Keratinocyte (primary cell): ENCODE data around the gene AP3M1.

Experiments
- EZH2 ChIP-seq: IDR thresholded peaks from one replicate; pipeline ENCODE4 v1.6.1; 2012; ENCODE audit warnings: inconsistent platforms, mild to moderate bottlenecking, low read length, moderate library complexity
- TF ChIP-seq, protein P1 (sequence below), 3 experiments: IDR thresholded peaks in 1 of 3; conservative IDR thresholded peaks in 1 of 3; optimal IDR thresholded peaks in 1 of 3; 2 replicates in 2 of 3; 3 replicates in 1 of 3; pipeline versions ENCODE3 to v1.5.1; 2011; ENCODE audit warnings: low read length in 3 of 3, mild to moderate bottlenecking in 3 of 3, moderate library complexity in 2 of 3, control low read depth in 1 of 3, inconsistent platforms in 1 of 3; ENCODE audit not compliant: insufficient read depth in 2 of 3; ENCODE audit errors: extremely low read depth in 1 of 3

DNA sequence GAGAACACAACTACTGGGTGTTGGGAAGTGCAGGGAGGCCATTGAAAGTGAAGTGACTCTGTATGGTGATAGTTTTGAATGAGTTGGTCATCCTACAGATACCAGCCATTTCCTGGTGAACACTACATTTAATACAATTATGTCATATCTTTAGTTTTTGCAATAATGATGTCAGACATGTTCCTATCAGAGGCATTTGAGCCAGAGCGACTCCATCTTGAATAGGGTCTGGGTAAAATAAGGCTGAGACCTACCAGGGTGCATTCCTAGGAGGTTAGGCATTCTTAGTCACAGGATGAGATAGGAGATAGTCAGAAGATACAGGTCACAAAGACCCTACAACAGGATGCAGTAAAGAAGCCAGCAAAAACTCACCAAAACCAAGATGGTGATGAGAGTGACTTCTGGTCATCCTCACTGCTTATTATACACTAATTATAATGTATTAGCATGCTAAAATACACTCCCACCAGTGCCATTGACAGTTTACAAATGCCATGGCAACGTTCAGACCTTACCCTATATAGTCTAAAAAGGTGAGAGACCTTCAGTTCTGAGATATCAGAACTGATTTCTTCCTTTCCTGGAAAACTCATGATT, 28.6 kb upstream of the AP3M1 start:
- TF ChIP-seq, protein P1, sequence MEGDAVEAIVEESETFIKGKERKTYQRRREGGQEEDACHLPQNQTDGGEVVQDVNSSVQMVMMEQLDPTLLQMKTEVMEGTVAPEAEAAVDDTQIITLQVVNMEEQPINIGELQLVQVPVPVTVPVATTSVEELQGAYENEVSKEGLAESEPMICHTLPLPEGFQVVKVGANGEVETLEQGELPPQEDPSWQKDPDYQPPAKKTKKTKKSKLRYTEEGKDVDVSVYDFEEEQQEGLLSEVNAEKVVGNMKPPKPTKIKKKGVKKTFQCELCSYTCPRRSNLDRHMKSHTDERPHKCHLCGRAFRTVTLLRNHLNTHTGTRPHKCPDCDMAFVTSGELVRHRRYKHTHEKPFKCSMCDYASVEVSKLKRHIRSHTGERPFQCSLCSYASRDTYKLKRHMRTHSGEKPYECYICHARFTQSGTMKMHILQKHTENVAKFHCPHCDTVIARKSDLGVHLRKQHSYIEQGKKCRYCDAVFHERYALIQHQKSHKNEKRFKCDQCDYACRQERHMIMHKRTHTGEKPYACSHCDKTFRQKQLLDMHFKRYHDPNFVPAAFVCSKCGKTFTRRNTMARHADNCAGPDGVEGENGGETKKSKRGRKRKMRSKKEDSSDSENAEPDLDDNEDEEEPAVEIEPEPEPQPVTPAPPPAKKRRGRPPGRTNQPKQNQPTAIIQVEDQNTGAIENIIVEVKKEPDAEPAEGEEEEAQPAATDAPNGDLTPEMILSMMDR (optimal IDR thresholded peaks at IDR 0.05 in 1 of 3, IDR thresholded peaks at IDR 0.05 in 1 of 3, conservative IDR thresholded peaks at IDR 0.05 in 1 of 3; ENCODE audit: extremely low read depth in 1 of 3, insufficient read depth in 2 of 3, low read length in 3 of 3) = no peak
- no peak for TF ChIP-seq EZH2
